ENCODE measurements around the gene EPHA6. TPM values are rescaled to one million over a fixed set of nuclear protein-coding genes. Genes with fewer than 3 reads are reported as not detected.

The EPHA6 gene
- total RNA-seq, 1 donor from 2014 or later: 16.5 TPM

DNA sequence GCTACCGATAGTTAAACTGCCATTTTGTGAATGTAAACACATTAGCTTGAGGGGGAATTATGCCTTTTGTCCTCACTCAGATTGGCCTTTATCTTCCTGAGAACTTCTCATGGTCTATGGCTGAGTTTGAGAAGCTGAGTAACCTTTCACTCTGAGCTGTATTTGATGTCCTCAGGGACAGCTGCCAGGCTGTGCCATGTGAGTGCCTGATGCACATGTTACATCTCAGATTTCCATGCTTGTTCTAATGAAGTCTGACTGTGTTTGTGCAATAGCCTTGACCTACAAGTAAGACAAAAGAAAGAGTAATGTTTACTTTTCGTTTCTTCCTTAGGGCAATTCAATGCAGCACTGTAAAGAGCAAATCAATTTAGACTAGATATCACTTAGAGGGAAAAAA, 906.0 kb downstream of the EPHA6 start:
- H3K4me3 Mint-ChIP-seq (ENCODE audit: low read depth): no peak overlapping the region
- no peaks in the 10 kb centered on the region for H3K36me3 Mint-ChIP-seq (ENCODE audit: insufficient read depth)
- H3K4me1 Mint-ChIP-seq (ENCODE audit: low read depth): peaks cover 7% of the 10 kb centered on the region
- H3K9me3 Mint-ChIP-seq (ENCODE audit: low read depth): no peaks in the 10 kb centered on the region
- no peaks in the 10 kb centered on the region for H3K27me3 Mint-ChIP-seq
- no peak for DNase-seq (ENCODE audit: low spot score, unreplicated experiment)
- no peak overlapping the region for H3K27ac Mint-ChIP-seq
- no peak for TF ChIP-seq CTCF (IDR thresholded peaks at IDR 0.05; ENCODE audit: unreplicated experiment)

- H3K9me3 Mint-ChIP-seq (ENCODE audit: low read depth): no peaks in the 10 kb centered on the region
- TF ChIP-seq CTCF (IDR thresholded peaks at IDR 0.05; ENCODE audit: unreplicated experiment): no peak
- H3K4me1 Mint-ChIP-seq (ENCODE audit: low read depth): peaks cover 7% of the 10 kb centered on the region
- H3K27me3 Mint-ChIP-seq: no peaks in the 10 kb centered on the region
- H3K4me3 Mint-ChIP-seq (ENCODE audit: low read depth): no peak overlapping the region
- no peak overlapping the region for H3K27ac Mint-ChIP-seq
- H3K36me3 Mint-ChIP-seq (ENCODE audit: insufficient read depth): no peaks in the 10 kb centered on the region
- DNase-seq (ENCODE audit: low spot score, unreplicated experiment): no peak
Measured at GRCh38 chr3:97721446-97721845, 907.1 kb downstream of the EPHA6 start.

GRCh38 chr3:97736928-97737327, 922.5 kb downstream of the EPHA6 start:
- no peaks in the 10 kb centered on the region for H3K4me1 Mint-ChIP-seq (ENCODE audit: low read depth)
- no peak for DNase-seq (ENCODE audit: low spot score, unreplicated experiment)
- no peaks in the 10 kb centered on the region for H3K9me3 Mint-ChIP-seq (ENCODE audit: low read depth)
- no peak overlapping the region for H3K27ac Mint-ChIP-seq
- TF ChIP-seq CTCF (IDR thresholded peaks at IDR 0.05; ENCODE audit: unreplicated experiment): no peak
- H3K36me3 Mint-ChIP-seq (ENCODE audit: insufficient read depth): no peaks in the 10 kb centered on the region
- H3K27me3 Mint-ChIP-seq: no peaks in the 10 kb centered on the region
- no peak overlapping the region for H3K4me3 Mint-ChIP-seq (ENCODE audit: low read depth)

- DNase-seq (ENCODE audit: low spot score, unreplicated experiment): no peak
- TF ChIP-seq CTCF (IDR thresholded peaks at IDR 0.05; ENCODE audit: unreplicated experiment): no peak
- Mint-ChIP-seq H3K27ac (no peak overlapping the region), H3K4me3 (ENCODE audit: low read depth) (no peak overlapping the region), H3K27me3 (no peaks in the 10 kb centered on the region), H3K4me1 (ENCODE audit: low read depth) (no peaks in the 10 kb centered on the region), H3K36me3 (ENCODE audit: insufficient read depth) (no peaks in the 10 kb centered on the region), H3K9me3 (ENCODE audit: low read depth) (no peaks in the 10 kb centered on the region)
Measured at GRCh38 chr3:97738761-97739160, 924.4 kb downstream of the EPHA6 start.

DNA sequence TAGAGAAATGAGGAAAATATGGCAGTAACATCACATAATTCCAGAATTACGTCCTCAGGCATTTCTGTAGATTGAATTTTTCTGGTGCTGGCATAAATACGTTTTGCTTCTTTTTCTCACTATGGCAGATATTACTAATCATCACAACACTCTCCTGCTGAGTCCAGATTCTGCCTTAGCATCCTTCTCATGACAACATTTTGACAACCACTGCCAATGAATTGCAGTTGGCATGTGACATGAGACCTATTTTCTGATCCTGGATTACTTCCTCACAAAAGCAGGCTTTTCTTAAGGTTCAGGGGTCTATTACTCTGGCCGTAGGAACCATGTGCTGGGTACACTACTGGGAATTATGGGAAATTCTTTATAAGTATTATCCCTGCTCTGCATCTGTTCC, 927.6 kb downstream of the EPHA6 start:
- Mint-ChIP-seq H3K27ac (no peak overlapping the region), H3K4me1 (ENCODE audit: low read depth) (no peaks in the 10 kb centered on the region), H3K27me3 (no peaks in the 10 kb centered on the region), H3K4me3 (ENCODE audit: low read depth) (no peak overlapping the region), H3K36me3 (ENCODE audit: insufficient read depth) (no peaks in the 10 kb centered on the region), H3K9me3 (ENCODE audit: low read depth) (no peaks in the 10 kb centered on the region)
- TF ChIP-seq CTCF (IDR thresholded peaks at IDR 0.05; ENCODE audit: unreplicated experiment): no peak
- no peak for DNase-seq (ENCODE audit: low spot score, unreplicated experiment)

Measured in progenitor cell of endocrine pancreas (in vitro differentiated cells).